ENCODE data around the gene IL16.

The IL16 gene

GRCh38 chr15:81221449-81221848 is 24.8 kb downstream of the IL16 start:
- H3K36me3 ChIP-seq = no peaks in the 10 kb centered on the region
- no peaks in the 10 kb centered on the region; the same call in 1 of the 2 replicates for H3K27me3 ChIP-seq
- no peaks in the 10 kb centered on the region for H3K9me3 ChIP-seq
- no peak overlapping the region for H3K27ac ChIP-seq
- H3K4me2 ChIP-seq = no peak overlapping the region
- no peaks in the 10 kb centered on the region for H4K20me1 ChIP-seq
- no peak overlapping the region for H3K9ac ChIP-seq
- H3K4me3 ChIP-seq = no peak overlapping the region
- H3K4me1 ChIP-seq = no peaks in the 10 kb centered on the region
- no peak for TF ChIP-seq Cebpa-rat (IDR thresholded peaks at IDR 0.05)

- Histone ChIP-seq H3K27ac (no peak overlapping the region), H3K9me3 (no peaks in the 10 kb centered on the region), H3K36me3 (no peaks in the 10 kb centered on the region), H3K4me3 (no peak overlapping the region), H3K9ac (no peak overlapping the region), H3K4me2 (no peak overlapping the region), H4K20me1 (no peaks in the 10 kb centered on the region), H3K4me1 (no peaks in the 10 kb centered on the region), H3K27me3 (no peaks in the 10 kb centered on the region; the same call in 1 of the 2 replicates)
- no peak for TF ChIP-seq Cebpa-rat (IDR thresholded peaks at IDR 0.05)
Observed at GRCh38 chr15:81222007-81222406, 25.3 kb downstream of the IL16 start.

GRCh38 chr15:81223346-81223971 is 26.8 kb downstream of the IL16 start:
- Histone ChIP-seq H3K27ac (no peak overlapping the region), H3K4me3 (no peak overlapping the region), H3K9ac (no peak overlapping the region), H3K36me3 (no peaks in the 10 kb centered on the region), H3K4me2 (no peak overlapping the region), H4K20me1 (no peaks in the 10 kb centered on the region), H3K4me1 (no peaks in the 10 kb centered on the region), H3K27me3 (no peaks in the 10 kb centered on the region; the same call in 1 of the 2 replicates), H3K9me3 (no peaks in the 10 kb centered on the region)
- no peak for TF ChIP-seq Cebpa-rat (IDR thresholded peaks at IDR 0.05)

GRCh38 chr15:81224232-81224631 is 27.6 kb downstream of the IL16 start:
- H4K20me1 ChIP-seq = no peaks in the 10 kb centered on the region
- no peak for TF ChIP-seq Cebpa-rat (IDR thresholded peaks at IDR 0.05)
- H3K9ac ChIP-seq = no peak overlapping the region
- H3K27ac ChIP-seq = no peak overlapping the region
- H3K36me3 ChIP-seq = no peaks in the 10 kb centered on the region
- no peaks in the 10 kb centered on the region for H3K9me3 ChIP-seq
- H3K4me2 ChIP-seq = no peak overlapping the region
- H3K4me3 ChIP-seq = no peak overlapping the region
- H3K27me3 ChIP-seq = no peaks in the 10 kb centered on the region; the same call in 1 of the 2 replicates
- H3K4me1 ChIP-seq = no peaks in the 10 kb centered on the region

GRCh38 chr15:81225161-81225671 is 28.5 kb downstream of the IL16 start:
- Histone ChIP-seq H3K27ac (no peak overlapping the region), H3K4me2 (no peak overlapping the region), H3K27me3 (no peaks in the 10 kb centered on the region; the same call in 1 of the 2 replicates), H3K9ac (no peak overlapping the region), H3K9me3 (no peaks in the 10 kb centered on the region), H3K4me1 (no peaks in the 10 kb centered on the region), H3K36me3 (no peaks in the 10 kb centered on the region), H4K20me1 (no peaks in the 10 kb centered on the region), H3K4me3 (no peak overlapping the region)
- TF ChIP-seq Cebpa-rat (IDR thresholded peaks at IDR 0.05) = no peak

DNA sequence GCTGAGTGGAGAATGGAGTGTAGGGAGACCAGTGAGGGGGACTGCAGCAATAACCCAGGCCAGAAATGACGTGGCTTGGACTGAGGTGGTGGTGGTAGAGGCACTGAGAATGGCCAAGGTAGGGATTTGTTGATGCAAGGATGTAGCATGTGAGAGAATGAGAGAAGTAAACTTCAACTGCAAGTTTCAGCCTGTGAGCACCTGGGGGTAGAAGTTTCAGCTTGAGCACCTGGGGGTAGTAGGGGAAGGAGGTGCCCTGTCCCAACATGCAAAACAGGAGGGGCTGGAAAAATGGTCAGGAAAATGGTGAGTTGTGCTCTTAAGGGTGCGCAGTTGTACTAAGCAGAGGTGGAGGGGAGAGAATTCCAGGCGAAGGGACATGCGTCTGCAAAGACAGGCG is 31.0 kb downstream of the IL16 start:
- no peak for TF ChIP-seq Cebpa-rat (IDR thresholded peaks at IDR 0.05)
- no peak overlapping the region for H3K9ac ChIP-seq
- no peaks in the 10 kb centered on the region for H3K27me3 ChIP-seq
- H3K27ac ChIP-seq = no peak overlapping the region
- H3K4me3 ChIP-seq = no peak overlapping the region
- no peaks in the 10 kb centered on the region for H3K9me3 ChIP-seq
- no peak overlapping the region for H3K4me2 ChIP-seq
- no peaks in the 10 kb centered on the region for H3K36me3 ChIP-seq
- no peaks in the 10 kb centered on the region for H3K4me1 ChIP-seq
- no peaks in the 10 kb centered on the region for H4K20me1 ChIP-seq

- Histone ChIP-seq H3K27me3 (no peaks in the 10 kb centered on the region), H4K20me1 (no peaks in the 10 kb centered on the region), H3K9ac (no peak overlapping the region), H3K9me3 (no peaks in the 10 kb centered on the region), H3K4me2 (no peak overlapping the region), H3K27ac (no peak overlapping the region), H3K4me3 (no peak overlapping the region), H3K36me3 (no peaks in the 10 kb centered on the region), H3K4me1 (no peaks in the 10 kb centered on the region)
- TF ChIP-seq Cebpa-rat (IDR thresholded peaks at IDR 0.05) = no peak
Observed at GRCh38 chr15:81229586-81229985, 32.9 kb downstream of the IL16 start.

DNA sequence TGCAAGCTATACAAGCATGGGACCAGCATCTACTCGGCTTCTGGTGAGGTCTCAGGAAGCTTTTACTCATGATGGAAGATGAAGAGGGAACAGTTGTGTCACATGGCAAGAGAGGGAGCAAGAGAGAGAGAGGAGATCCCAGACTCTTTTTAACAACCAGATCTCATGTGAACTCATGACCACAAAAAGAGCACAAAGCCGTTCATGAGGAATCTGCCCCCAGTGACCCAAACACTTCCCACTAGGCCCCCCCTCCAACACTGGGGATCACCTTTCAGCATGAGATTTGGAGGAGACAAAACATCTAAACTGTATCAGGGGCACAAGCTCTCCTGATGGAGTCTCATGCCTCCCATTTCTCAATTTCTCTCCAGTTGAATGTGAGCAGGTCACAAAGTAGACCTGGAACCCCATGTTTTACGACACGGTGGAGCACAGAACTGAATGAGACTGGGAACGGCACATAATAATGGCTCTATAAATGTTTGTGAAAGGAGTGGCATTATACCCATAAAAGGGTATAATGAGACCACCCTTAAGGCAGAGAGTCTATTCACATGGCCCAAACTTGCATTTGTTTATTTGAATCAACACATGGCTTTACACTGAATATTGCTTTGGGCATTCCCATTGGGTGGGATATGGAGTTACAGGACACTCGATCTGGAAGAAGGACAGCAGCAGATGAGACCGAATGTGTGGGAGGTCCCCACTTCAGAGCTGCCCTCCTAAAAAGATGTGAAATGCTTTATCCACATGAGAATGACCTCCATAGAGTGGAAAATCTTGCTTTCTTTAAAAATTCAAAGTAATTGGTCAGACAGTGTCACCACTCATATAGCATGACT is 38.8 kb downstream of the IL16 start:
- no peaks in the 10 kb centered on the region for H4K20me1 ChIP-seq
- no peak for TF ChIP-seq Cebpa-rat (IDR thresholded peaks at IDR 0.05)
- H3K9me3 ChIP-seq = no peaks in the 10 kb centered on the region
- no peaks in the 10 kb centered on the region for H3K4me1 ChIP-seq
- H3K9ac ChIP-seq = no peak overlapping the region
- no peaks in the 10 kb centered on the region for H3K36me3 ChIP-seq
- H3K27me3 ChIP-seq = no peaks in the 10 kb centered on the region
- H3K4me3 ChIP-seq = no peak overlapping the region
- no peak overlapping the region for H3K27ac ChIP-seq
- no peak overlapping the region for H3K4me2 ChIP-seq

- no peaks in the 10 kb centered on the region for H3K27me3 ChIP-seq
- H3K4me1 ChIP-seq = no peaks in the 10 kb centered on the region
- no peak for TF ChIP-seq Cebpa-rat (IDR thresholded peaks at IDR 0.05)
- peaks cover 11% of the 10 kb centered on the region for H3K9me3 ChIP-seq
- H3K36me3 ChIP-seq = no peaks in the 10 kb centered on the region
- H3K9ac ChIP-seq = no peak overlapping the region
- H3K4me3 ChIP-seq = no peak overlapping the region
- H3K4me2 ChIP-seq = no peak overlapping the region
- H4K20me1 ChIP-seq = no peaks in the 10 kb centered on the region
- H3K27ac ChIP-seq = no peak overlapping the region
Observed at GRCh38 chr15:81239190-81239589, 42.5 kb downstream of the IL16 start.

DNA sequence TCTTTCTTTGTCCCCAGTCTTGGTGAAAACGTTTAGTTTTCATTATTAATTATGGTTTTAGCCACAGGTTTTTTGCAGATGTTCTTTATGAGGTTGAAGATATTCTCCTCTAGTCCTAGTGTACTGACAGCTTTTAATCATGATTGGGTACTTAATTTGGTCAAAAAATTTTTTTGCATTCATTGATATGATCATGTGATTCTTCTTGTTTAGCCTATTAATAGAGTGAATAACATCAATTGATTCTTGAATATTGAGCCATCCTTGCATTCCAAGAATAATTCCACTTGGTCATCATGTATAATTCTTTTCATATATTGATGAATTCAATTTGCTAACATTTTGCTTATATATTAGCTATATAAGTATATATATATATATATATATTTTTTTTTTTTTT is 46.1 kb downstream of the IL16 start:
- Histone ChIP-seq H3K9ac (no peak overlapping the region), H3K27me3 (no peaks in the 10 kb centered on the region), H3K4me3 (no peak overlapping the region), H3K4me2 (no peak overlapping the region), H4K20me1 (no peaks in the 10 kb centered on the region), H3K9me3 (peaks cover 11% of the 10 kb centered on the region), H3K36me3 (no peaks in the 10 kb centered on the region), H3K27ac (no peak overlapping the region), H3K4me1 (no peaks in the 10 kb centered on the region)
- TF ChIP-seq Cebpa-rat (IDR thresholded peaks at IDR 0.05) = no peak

Measured in BLaER1 (cell line).